ENCODE data around the gene MITD1.
"Not testable (repeated sequence)": the region's sequence is repeated elsewhere in the genome, so short reads cannot be mapped to it uniquely, and the experiment has no call there.

The MITD1 gene

DNA sequence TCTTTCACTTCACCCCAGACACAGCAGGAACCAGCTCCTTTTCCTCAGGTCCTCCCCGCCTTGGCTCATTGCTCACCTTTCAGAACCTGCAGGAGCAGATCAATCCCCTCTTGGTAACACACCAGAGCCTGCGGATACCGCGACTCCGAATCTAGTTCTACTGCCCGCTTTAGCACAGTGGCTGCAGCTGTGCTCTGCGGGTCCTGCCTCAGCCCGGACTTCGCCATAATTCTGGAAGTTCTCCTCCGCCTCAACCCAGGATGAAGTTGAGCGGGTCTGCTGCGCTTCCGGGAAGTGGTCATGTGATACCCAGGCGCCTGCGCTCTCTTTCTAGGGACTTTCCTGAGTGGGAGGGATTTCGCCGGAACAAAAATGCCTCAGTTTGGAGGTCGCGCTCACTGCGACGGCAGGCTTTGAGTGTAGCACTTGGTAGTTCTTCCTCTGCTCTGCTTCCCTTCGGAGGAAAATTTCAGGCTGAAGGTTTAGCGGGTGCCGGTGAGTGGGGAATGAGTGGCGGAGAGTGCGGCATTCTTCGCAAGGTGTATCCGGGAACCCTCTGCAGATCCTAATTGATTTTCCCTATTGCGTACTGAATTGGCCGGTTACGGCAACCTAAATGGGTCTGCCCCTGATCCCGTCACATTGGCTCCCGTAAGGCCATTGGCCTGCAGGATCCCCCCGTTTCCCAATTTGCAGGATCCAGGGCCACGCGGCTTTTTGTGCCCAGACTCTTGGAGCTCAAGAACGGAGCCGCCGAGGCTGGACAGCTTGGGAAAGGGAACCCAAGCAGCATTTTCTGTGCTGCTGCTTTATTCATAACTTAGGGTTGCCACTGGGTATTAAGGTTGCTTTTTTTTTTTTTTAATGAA lies at the start of gene MITD1, which contains the start of gene MRPL30:
Gene MITD1 (minus strand): TSS at position 304 of the 869 bp plus-strand sequence. CDS start 77 bp downstream, at position 227.
Gene MRPL30 (plus strand): TSS at position 430 of the 869 bp plus-strand sequence. CDS start 5,020 bp downstream, outside the sequence.
- DNase-seq (ENCODE audit: low read depth) = peak; percentile 91

DNA sequence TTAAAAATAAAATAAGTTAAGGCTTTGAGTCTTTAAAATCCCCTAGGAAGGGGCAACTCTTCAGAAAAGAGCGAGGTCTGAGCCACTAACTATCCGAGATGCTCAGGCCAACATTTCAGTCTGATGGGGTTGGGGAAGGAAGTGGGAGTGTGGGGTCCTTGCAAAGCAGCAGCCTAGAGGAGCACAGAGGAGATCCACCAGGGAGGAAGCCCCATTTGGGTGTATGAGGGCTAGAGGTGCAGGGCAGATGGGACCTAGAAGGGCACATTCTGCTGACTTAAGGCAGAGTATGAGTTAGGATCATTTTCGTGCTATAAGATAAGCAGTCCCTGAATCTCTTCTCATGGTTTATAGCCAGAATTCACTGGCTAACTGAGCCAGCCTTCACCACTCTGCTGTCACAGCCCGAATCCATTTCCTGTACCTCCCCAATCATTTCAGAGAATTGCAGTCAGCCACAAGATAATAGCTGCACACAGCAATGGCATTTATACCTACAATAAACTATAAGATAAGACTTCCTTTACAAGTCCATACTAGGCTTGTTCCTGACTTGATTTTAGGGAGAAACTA lies 37.2 kb upstream of the MITD1 start:
- DNase-seq (ENCODE audit: low read depth) = no peak

DNA sequence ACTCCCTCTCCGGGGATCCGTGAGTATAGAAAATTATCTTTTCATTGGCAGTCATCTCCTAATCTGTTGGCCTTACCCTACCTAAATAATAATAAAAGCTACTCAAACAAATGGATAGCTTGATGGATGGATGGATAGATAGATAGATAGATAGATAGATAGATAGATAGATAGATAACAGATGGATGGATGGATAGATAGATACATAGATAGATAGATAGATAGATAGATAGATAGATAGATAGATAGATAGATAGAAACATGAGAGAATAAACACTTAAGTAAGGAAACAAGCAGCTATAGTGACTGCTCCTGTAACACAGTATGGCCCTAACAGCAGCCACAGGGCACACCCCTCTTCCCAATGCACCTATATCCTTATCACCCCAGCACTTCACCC lies 35.2 kb upstream of the MITD1 start:
- no peak for DNase-seq (ENCODE audit: low read depth)

DNA sequence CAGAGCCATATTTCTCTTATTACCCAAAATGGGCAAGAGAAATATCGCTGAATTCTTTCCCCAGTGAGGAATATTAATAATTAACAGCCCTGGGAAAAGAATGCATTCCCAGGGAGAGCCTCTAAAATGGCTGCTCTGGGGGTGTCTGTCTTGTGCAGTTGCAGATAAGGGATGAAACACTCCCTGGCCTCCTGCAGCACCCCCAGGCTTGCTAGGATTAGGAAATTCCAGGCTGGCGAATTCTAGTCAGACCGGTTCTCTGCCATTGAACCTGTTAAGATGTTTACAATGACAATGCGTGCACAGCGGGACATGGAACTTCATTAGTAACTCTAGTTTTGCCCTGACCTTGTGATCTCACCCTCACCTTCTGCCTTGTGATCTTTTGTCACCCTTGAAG lies 24.6 kb upstream of the MITD1 start:
- no peak for DNase-seq (ENCODE audit: low read depth)

DNA sequence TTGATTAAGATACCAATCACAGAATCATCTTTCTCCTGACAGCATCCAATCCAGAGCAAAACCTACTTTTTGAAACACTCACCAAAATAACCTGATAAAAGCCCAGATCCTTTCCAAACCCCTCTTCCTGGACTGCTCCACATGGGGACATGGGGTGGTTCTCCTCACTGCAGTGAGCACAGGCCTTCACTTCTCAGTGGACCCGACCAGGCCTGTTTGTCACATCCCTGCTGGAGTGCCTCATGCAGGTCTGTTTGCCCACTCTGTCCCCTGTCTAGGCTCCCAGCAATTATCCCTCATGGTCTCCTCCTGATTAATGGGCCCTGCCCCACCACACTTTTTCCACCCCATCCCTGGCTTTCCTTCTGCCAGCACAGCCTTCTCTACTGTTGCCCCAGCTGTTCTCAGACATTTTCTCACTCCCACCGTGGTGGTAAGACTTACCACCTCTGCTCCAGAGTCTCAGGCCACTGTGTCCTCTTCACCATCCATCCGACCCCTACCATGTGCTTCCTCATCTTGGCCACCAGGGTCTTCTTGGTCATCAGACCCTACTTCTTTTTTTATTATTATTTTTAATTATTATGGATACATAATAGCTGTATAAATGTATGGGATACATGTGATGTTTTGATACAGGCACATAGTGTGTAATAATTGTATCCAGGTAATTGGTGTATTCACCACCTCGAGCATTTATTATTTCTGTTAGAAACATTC lies 21.3 kb upstream of the MITD1 start:
- DNase-seq (ENCODE audit: low read depth) = no peak

DNA sequence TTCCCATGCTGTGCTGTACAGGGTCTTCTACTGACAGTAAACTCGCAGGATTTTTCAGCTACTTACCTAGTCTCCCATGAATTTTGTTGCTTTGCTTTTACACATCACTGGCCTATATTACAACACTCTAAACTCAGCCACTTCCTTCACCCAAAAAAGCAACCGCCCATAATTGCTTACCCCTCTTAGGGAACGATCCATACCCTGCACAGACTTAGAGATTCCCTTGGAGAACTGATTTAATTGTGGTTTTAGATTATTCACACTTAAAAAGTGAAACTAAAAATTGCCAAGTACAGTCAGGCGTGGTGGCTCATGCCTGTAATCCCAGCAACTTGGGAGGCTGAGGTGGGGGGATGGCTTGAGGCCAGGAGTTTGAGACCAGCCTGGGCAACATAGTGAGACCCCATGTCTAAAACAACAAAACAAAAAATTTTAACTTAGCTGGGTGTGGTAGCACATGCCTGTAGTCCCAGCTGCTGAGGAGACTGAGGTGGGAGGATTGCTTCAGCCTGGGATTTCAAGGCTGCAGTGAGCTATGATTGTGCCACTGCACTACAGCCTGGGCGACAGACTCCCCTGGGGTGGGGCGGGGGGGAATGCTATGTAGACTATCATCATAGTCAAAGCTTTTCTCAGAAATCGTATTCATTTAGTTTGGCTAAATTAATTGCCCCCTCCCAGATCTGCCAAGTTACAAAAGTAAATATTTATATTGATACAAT lies 19.4 kb upstream of the MITD1 start:
- DNase-seq (ENCODE audit: low read depth) = no peak

DNA sequence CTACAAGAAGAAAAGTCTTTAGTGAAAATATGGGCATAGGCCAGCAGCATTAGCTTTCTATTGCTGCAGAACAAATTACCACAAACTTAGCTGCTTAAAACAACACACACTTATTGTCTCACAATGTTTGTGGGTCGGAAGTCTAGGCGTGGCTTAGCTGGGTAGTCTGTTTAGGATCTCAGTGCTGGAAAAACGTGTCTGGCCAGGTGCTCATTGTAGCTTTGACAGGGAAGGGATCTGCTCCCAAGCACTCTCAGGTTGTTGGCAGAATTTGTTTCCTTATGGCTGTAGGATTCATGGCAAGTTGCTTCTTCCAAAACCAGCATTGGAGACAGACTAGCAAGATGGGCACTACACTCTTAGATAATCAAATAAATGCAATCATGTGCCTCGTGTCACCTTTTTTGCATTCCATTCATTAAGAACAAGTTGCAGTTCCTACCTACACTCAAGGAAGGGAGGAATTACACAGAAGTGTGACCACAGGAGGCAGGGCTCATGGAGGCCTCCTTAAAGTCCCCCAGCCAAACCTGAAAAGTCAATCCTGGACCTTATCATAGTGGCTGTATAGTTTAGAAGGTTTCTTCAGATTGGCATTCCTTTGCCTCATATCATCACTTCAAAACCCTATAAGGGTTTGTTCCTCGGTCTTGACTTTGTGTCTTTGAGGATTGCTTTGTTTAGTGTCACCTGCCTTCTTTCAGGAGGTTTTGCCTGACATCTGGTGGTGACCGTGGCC lies 17.4 kb upstream of the MITD1 start:
- no peak for DNase-seq (ENCODE audit: low read depth)

DNA sequence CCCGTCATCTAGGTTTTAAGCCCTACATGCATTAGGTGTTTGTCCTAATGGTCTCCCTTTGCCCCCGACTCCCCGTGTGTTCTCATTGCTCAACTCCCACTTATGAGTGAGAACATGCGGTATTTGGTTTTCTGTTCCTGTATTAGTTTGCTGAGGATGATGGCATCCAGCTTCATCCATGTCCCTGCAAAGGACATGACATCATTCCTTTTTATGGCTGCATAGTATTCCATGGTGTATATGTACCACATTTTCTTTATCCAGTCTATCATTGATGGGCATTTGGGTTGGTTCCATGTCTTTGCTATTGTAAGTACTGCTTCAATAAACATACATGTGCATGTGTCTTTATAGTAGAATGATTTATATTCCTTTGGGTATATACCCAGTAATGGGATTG lies 11.5 kb upstream of the MITD1 start:
- not testable (repeated sequence) for DNase-seq (ENCODE audit: low read depth)

DNA sequence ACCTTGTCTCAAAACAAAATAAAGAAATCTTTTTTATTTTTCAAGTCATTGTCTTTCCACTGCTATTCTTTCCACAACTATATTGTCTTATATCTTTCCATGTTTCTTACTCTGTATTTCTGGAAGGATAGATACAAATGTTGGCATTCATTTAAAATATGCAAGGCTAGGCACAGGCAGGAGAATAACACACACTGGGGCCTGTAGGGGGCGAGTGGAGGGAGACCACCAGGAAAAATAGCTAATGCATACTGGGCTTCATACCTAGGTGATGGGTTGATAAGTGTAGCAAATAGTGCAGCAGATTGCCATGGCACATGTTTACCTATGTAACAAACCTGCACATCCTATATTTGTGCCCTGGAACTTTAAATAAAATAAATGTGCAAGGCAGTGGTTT lies 9.7 kb upstream of the MITD1 start:
- no peak for DNase-seq (ENCODE audit: low read depth)

DNA sequence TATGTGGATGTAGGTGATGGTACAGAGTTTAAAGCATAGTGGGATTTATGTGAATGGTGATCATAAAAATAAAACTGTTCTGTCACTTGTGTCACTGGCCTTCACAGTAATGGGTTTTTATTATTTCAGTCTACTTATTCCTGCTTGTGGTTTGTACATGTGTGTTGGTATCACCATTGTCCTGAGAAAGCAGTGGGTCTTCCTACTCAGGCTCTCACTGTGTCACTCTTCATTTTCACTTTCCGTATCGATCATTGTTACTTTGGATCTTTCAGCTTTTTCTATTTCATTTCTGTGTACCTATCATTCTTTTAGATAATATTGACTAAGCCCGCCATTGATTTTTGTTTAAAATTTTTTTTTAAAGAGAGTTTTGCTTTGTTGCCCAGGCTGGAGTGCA lies 7.5 kb upstream of the MITD1 start:
- DNase-seq (ENCODE audit: low read depth) = no peak

DNA sequence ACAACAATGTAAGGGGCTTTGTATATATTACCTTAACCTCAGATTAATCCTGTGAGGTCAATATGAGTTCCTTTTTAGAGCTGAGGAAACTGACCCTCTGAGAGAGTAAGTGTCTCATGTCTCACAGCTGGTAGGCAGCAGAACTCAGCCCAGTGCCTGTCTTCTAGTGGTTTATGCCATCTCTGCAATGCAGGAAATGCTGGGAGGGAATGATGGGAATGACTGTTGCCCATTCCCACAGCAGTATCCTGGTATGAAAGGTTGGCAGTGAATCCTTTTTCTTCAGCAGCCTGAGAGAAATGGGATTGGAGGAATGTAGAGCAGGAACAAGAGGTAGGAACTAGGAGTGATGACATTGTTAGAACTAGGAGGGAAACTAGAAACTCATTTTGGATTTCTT lies 6.2 kb upstream of the MITD1 start:
- no peak for DNase-seq (ENCODE audit: low read depth)

DNA sequence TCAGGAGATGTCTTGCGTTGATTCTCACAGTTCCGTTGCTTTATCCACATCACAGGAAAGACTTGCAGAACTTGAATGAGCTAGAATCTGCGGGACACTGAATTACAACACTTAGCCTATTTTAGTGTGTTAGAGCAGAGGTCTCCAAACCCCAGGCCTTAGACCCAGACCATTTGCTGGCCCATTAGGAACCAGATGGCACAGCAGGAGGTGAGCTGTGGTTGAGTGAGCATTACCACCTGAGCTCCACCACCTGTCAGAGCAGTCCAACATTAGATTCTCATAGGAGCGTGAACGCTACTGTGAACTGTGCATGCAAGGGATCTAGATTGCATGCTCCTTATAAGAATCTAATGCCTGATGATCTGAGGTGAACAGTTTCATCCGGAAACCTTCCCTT lies 4.0 kb upstream of the MITD1 start:
- no peak for DNase-seq (ENCODE audit: low read depth)

DNA sequence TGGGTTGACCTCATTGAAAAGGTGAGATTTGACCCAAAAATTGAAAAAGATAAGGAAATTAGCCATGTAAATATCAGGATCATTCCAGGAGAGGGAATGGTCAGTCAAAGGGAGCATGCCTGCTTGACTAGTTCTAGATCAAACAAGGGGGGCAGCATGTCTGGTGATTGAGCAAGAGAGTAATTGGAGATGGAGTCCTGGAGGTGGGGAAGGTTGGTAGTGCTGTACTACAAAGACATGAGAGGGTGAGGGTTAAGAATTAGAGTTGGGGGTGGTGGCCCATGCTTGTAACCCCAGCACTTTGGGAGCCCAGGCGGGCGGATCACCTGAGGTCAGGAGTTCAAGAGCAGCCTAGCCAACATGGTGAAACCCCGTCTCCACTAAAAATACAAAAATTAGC lies 2.2 kb upstream of the MITD1 start:
- no peak for DNase-seq (ENCODE audit: low read depth)

DNA sequence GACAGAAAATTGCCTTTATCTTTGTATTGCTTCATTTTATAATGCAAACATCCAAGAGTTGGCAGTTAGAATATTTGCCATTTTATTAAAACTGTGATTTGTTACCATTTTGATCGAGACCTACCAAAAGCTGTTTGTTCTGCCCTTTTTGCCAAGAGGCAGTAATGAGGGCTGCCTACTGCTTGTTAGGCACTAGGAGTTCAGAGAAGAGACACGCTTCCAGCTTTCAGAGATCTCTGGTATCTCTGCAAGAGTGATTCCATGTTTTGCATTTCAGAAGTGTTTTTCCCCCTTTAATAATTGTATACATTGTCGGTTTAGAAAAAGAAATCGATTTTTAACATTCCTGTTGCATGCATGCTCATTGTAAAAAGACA lies 754 bp upstream of the MITD1 start:
- DNase-seq (ENCODE audit: low read depth) = no peak

DNA sequence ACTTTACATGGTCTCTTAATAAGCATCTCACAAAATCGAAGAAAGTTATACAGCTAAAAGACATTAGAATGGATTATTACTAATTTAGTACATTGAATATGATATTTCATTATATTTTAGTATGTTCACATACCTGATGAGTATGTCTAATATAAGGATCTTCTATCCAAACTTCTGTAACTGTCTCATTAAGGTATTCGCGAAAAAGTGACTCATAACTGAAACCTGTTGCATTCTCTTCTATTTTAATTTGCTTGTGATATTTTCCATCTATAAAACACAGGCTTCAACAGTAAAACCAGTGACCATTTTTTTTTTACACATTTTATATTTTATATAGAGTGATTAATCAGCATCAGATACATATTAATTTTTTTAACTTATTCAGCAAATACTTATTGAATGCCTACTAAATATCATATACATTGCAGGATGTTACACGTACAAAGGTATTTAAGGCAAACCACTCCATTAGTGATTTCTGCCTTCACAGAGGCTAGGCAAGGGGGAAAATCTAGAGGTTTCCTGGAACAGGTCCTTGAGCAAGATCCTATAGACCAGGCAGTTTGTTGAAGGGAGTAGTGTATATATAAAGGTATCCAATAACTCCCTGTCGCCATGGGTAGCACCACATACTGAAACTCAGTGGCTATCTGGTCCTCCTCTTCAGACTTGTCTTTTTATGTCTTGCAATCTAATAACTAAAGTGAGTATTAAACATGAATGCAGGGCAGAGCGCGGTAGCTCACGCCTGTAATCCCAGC lies 9.3 kb downstream of the MITD1 start:
- DNase-seq (ENCODE audit: low read depth) = no peak

DNA sequence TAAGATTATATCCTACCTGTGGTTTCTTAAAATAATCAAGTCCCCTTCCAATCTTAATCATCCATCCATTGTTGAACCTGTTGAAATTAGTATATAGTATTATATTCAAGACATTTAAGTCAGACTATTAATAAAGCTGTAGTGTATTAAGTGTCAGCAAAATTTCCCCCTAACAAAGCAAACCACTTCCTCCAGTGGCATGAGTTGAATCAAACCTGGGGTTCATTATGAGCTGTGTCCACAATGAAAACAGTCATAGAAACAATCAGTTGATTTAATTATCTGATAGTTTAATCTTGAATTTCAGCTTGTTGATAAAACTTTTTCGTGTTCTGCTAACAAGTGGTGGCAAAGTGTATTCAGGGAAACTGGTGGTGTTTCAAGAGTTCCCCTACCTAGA lies 11.3 kb downstream of the MITD1 start:
- no peak for DNase-seq (ENCODE audit: low read depth)

DNA sequence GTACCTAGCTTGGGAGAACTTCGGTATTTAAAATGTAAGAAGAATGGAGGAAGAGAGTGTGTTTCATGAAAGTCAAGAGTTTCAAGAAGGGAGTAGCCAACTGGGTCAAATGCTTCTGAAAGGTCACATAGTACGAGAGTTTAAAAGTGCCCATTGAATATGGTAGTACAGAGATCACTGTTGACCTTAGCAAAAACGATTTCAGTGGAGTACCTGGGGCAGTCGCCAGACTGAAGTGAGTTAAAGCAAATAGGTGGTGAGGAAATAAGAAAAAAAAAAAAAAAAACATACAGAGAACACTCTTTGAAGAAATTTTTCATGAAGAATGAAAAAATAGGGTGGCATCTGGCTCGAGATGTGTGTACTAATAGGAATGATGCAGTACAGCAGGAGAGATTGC lies 14.6 kb downstream of the MITD1 start:
- no peak for DNase-seq (ENCODE audit: low read depth)

DNA sequence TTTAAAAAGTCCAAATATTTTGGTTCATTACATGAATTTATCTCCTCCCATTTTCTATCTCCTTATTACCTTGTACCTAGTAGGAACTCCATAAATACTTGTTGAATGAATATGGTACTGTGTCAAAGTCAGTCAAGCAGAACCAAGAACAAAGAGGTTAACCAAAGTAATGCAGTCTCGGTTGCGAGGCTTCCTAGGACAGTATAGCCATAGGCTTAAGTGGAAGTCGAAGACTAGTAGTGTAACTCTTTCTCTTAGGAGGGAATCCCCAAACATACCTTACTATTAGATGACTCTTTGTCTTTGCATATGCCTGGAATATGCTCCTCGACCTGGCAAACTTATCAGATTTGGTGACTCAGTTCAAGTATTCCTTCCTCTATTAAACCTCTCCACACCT lies 21.3 kb downstream of the MITD1 start:
- no peak for DNase-seq (ENCODE audit: low read depth)

DNA sequence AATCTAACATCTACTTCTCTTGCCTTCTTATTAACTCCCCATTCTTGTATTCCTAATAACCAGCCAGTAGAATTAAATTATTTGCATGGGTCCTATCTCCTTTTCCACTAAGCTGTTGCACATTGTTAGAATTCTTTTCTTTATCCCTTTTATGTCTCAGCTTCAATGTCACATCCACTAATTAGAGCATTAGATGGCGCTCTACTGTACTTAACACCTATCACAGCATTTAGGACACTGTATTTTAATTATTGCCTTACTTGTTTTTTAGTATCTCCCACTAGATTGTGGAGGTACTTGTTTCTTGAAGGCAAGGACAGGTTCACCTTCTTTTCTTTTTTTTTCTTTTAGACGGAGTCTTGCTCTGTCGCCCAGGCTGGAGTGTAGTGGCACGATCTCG lies 22.3 kb downstream of the MITD1 start:
- DNase-seq (ENCODE audit: low read depth) = no peak

DNA sequence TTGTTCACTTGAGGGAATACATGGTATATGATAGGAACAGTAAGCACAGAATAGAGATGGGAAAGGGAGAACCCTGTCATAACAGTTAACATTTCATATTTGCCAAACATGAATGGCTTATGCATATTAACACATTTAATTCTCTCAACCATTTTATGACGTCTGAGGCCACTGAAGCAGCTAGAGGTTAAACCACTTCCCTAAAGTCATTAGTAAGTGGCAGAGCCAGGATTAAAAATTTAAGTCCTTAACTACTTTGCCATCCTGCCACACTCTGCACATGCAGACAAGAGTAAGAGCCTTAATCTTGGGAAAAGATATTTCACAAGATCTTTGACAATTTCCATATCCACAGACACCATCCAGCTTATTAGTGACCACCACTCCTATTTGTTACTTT lies 24.0 kb downstream of the MITD1 start:
- DNase-seq (ENCODE audit: low read depth) = no peak
